GM15510 (cell line): ENCODE data around the gene FCRL5.

Experiments
- POLR2A ChIP-seq: IDR thresholded peaks from 3 replicates; pipeline ENCODE4 v1.6.1; 2011; ENCODE audit warnings: borderline replicate concordance; ENCODE audit not compliant: insufficient read length; ENCODE audit errors: extremely low read depth

Gene FCRL5

GRCh38 chr1:157504646-157505045, 47.7 kb downstream of the FCRL5 start:
- TF ChIP-seq POLR2A = no peak

- TF ChIP-seq POLR2A = no peak
These were observed 52.8 kb downstream of the FCRL5 start for GRCh38 chr1:157499521-157499920.

DNA sequence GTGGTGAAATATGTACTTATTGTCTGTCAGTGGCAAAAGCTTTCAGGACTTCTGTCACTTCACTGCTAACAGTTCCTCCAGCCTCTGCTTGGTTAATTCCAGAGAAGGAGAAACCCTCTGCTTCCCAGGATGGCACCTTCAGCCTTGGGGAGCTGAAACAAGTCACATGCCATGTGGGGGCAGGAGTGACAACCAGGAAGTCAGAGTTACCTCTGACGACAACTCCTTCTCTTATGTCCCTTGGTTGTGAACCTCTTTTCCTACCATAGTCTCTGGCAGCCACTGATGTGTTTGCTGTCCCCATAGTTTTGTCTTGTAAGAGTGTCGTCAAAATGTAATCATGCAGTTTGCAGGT, 53.6 kb downstream of the FCRL5 start:
- no peak for TF ChIP-seq POLR2A

- TF ChIP-seq POLR2A = no peak
These were observed 54.2 kb downstream of the FCRL5 start for GRCh38 chr1:157497987-157498735.

GRCh38 chr1:157497284-157497683, 55.0 kb downstream of the FCRL5 start:
- no peak for TF ChIP-seq POLR2A

GRCh38 chr1:157496121-157496526, 56.2 kb downstream of the FCRL5 start:
- TF ChIP-seq POLR2A = no peak

GRCh38 chr1:157495285-157495684, 57.0 kb downstream of the FCRL5 start:
- TF ChIP-seq POLR2A = no peak

DNA sequence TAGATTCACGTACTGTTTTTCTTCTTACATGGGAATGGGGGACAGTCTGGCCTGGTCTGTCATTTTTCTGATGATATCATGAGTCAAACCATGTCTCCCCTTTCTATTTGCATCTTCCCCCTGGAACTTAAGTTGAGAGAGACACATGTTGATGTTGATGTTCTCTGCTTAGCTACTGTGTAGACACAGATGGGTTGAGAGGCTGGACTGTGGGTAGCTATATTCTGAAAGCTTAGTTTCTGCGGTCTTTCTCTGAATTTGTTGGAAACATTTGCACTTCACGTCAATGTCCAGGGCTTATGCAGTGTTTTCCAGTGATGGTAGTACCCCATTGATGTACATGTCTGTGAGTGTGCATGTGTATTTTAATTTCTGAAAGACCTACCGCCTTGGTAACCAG, 58.2 kb downstream of the FCRL5 start:
- no peak for TF ChIP-seq POLR2A

GRCh38 chr1:157490467-157491165, 61.7 kb downstream of the FCRL5 start:
- no peak for TF ChIP-seq POLR2A

GRCh38 chr1:157488156-157488555, 64.2 kb downstream of the FCRL5 start:
- no peak for TF ChIP-seq POLR2A

GRCh38 chr1:157487504-157487903, 64.8 kb downstream of the FCRL5 start:
- no peak for TF ChIP-seq POLR2A

- no peak for TF ChIP-seq POLR2A
These were observed 65.2 kb downstream of the FCRL5 start for GRCh38 chr1:157487096-157487495.

DNA sequence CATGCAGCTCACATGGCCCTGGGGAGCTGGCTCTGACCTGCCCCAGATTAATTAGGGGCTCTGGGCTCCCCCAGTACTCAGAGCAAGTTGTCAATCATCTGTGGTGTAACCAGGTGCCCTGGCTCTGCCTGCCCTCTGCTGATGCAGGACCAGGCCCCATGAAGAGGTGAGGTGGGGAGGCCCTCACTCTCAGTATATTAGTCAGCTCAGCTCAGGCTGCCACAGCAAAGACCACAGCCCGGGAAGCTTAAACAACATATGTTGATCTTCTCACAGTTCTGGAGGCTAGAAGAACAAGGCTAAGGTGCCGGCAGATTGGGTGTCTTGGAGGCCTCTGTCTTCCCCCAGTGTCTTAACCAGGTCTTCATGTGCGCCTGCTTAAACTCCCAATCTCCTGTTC, 66.5 kb downstream of the FCRL5 start:
- no peak for TF ChIP-seq POLR2A

DNA sequence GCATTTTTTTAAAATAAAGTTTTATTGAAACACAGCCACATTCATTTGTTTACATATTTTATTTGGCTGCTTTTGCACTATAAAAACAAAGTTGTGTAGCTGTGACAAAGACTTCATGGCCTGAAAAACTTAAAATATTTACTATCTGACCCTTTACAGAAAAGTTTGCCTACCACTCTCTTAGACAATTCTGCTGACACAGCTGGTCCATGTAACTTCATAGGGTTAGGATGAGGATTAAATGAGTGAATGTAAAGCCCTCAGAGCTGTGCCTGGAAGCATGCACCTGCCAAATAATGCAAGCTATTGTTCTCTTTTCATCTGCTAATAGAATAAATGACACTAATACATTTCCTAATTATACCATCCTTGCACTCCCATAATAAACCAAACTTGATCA, 67.7 kb downstream of the FCRL5 start:
- TF ChIP-seq POLR2A = no peak

GRCh38 chr1:157483635-157484034, 68.7 kb downstream of the FCRL5 start:
- no peak for TF ChIP-seq POLR2A

DNA sequence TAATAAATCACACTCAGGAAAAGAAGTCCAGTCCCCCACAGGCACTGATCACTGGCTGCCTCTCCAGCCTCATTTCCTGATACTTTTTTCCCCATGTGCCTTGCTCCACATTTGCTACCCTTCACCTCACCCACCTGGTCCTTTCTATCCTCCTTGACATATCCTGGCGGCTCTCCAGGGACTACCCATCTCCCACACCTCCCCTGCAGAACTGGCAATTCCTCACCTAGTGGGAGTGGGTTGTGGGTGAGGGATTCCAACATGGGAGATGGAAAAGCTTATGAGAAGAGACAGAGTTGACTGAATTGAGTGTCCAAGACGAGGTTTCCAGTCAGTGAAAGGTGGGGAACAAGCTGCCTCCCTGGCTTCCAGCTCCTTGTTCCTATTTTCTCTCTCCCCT, 69.6 kb downstream of the FCRL5 start:
- no peak for TF ChIP-seq POLR2A
